Colon (tissue), 2 donors: ENCODE results near the gene BLOC1S4.

Source experiments
- FAIRE-seq: peaks from 2 replicates; lab custom pipeline; 2012; peaks lifted over from hg19 to GRCh38; lab: Jason Lieb, UNC
- donor health status: control.
- donor health status: control.

The BLOC1S4 gene

GRCh38 chr4:6692379-6692778 lies 23.6 kb upstream of the BLOC1S4 start:
- no peak for FAIRE-seq

- no peak for FAIRE-seq
Observed at GRCh38 chr4:6692806-6693205, 23.2 kb upstream of the BLOC1S4 start.

- FAIRE-seq, result no peak
Observed at GRCh38 chr4:6693231-6694176, 22.5 kb upstream of the BLOC1S4 start, which contains the start of gene S100P. Gene S100P, plus strand, starts transcription at chr4:6693878. Its CDS starts 55 bp downstream, at chr4:6693933.

GRCh38 chr4:6694177-6694901 lies 21.6 kb upstream of the BLOC1S4 start:
- FAIRE-seq, result no peak

- FAIRE-seq, result no peak
Observed at GRCh38 chr4:6695660-6696610, 20.0 kb upstream of the BLOC1S4 start.

- FAIRE-seq, result no peak
Observed at GRCh38 chr4:6696611-6697010, 19.4 kb upstream of the BLOC1S4 start.

- no peak for FAIRE-seq
Observed at GRCh38 chr4:6697131-6697530, 18.8 kb upstream of the BLOC1S4 start.

GRCh38 chr4:6699388-6699787 lies 16.6 kb upstream of the BLOC1S4 start:
- no peak for FAIRE-seq

- FAIRE-seq, result no peak
Observed at GRCh38 chr4:6699903-6700302, 16.1 kb upstream of the BLOC1S4 start.

GRCh38 chr4:6701371-6701770 lies 14.6 kb upstream of the BLOC1S4 start:
- FAIRE-seq, result no peak

- no peak for FAIRE-seq
Observed at GRCh38 chr4:6702761-6703160, 13.2 kb upstream of the BLOC1S4 start.

- FAIRE-seq, result no peak
Observed at GRCh38 chr4:6703786-6704185, 12.2 kb upstream of the BLOC1S4 start.

- FAIRE-seq, result no peak
Observed at GRCh38 chr4:6705646-6706045, 10.3 kb upstream of the BLOC1S4 start.

GRCh38 chr4:6706173-6706572 lies 9.8 kb upstream of the BLOC1S4 start:
- FAIRE-seq, result no peak

- no peak for FAIRE-seq
Observed at GRCh38 chr4:6709230-6710114, 6.5 kb upstream of the BLOC1S4 start, which contains the start of gene MRFAP1L1. Gene MRFAP1L1, minus strand, starts transcription at chr4:6709865. Its CDS starts 236 bp downstream, at chr4:6709629.

- no peak for FAIRE-seq
Observed at GRCh38 chr4:6710282-6710681, 5.7 kb upstream of the BLOC1S4 start.

- FAIRE-seq, result no peak
Observed at GRCh38 chr4:6710996-6711395, 5.0 kb upstream of the BLOC1S4 start.

- FAIRE-seq, result no peak
Observed at GRCh38 chr4:6714954-6715353, 1.0 kb upstream of the BLOC1S4 start.

GRCh38 chr4:6715704-6716017 lies 313 bp upstream of the BLOC1S4 start:
- FAIRE-seq, result no peak

GRCh38 chr4:6716958-6717655 lies 1.1 kb downstream of the BLOC1S4 start:
- no peak for FAIRE-seq
